HCT116 (cell line): Measurements from ENCODE around the gene GABBR2.

Experiments used
- CEBPB ChIP-seq: IDR thresholded peaks from 2 replicates; pipeline ENCODE4 v1.6.1; 2012; ENCODE audit warnings: low read depth
- CTCF ChIP-seq, 3 experiments: fragments of 200-600 bp in 1 of 3; sonication (generic) in 1 of 3; IDR thresholded peaks in 2 of 3; conservative IDR thresholded peaks in 1 of 3; 2 replicates each; pipeline ENCODE4 v1.5.1; 2012 to 2017; ENCODE audit warnings: low read depth in 2 of 3, low read length in 2 of 3, antibody characterized with exemption in 1 of 3, borderline replicate concordance in 1 of 3, control low read depth in 1 of 3, mild to moderate bottlenecking in 1 of 3, mixed read lengths in 1 of 3, mixed run types in 1 of 3, moderate library complexity in 1 of 3; ENCODE audit not compliant: insufficient read depth in 1 of 3
- EZH2 ChIP-seq: fragments of 200-600 bp; sonication (generic); IDR thresholded peaks from 2 replicates; pipeline ENCODE4 v1.6.1; 2017; ENCODE audit warnings: antibody characterized with exemption, mixed run types
- EZH2phosphoT487 ChIP-seq: fragments of 200-600 bp; IDR thresholded peaks from 2 replicates; pipeline ENCODE4 v1.6.1; 2018; ENCODE audit warnings: antibody characterized with exemption, borderline replicate concordance
- JUND ChIP-seq: IDR thresholded peaks from 2 replicates; pipeline ENCODE4 v1.6.1; 2012
- POLR2A ChIP-seq: IDR thresholded peaks from 2 replicates; pipeline ENCODE4 v1.7.0; 2011; ENCODE audit warnings: borderline replicate concordance; ENCODE audit not compliant: insufficient read depth, insufficient read length; ENCODE audit errors: extremely low read depth
- POLR2AphosphoS5 ChIP-seq: IDR thresholded peaks from 2 replicates; pipeline ENCODE4 v1.6.1; 2011; ENCODE audit warnings: mild to moderate bottlenecking, low read depth, low read length, moderate library complexity
- REST ChIP-seq: IDR thresholded peaks from 2 replicates; pipeline ENCODE4 v1.6.1; 2012; ENCODE audit warnings: low read depth
- SIN3A ChIP-seq: IDR thresholded peaks from 2 replicates; pipeline ENCODE4 v1.6.1; 2012; ENCODE audit warnings: low read depth
- SP1 ChIP-seq: IDR thresholded peaks from 2 replicates; pipeline ENCODE4 v1.6.1; 2012; ENCODE audit warnings: low read depth
- SRF ChIP-seq: IDR thresholded peaks from 2 replicates; pipeline ENCODE4 v1.6.1; 2012; ENCODE audit warnings: low read depth
- ZFX ChIP-seq: fragments of 450-650 bp; IDR thresholded peaks from 2 replicates; pipeline ENCODE4 v1.6.1; 2017

- TF ChIP-seq CTCF (IDR thresholded peaks at IDR 0.05 in 2 of 3, conservative IDR thresholded peaks at IDR 0.05 in 1 of 3; ENCODE audit: borderline replicate concordance in 1 of 3, insufficient read depth in 1 of 3, low read depth in 2 of 3, low read length in 2 of 3): peak; percentile 18 to 62 (median 60); a peak in 4 of 6 replicates
- no peak for TF ChIP-seq JUND
- no peak for TF ChIP-seq ZFX
- TF ChIP-seq EZH2: no peak
- no peak for TF ChIP-seq EZH2phosphoT487
- TF ChIP-seq REST: no peak
- TF ChIP-seq POLR2AphosphoS5: no peak
- TF ChIP-seq SP1: no peak
- TF ChIP-seq SIN3A: no peak
- TF ChIP-seq CEBPB: no peak
- no peak for TF ChIP-seq SRF
- TF ChIP-seq POLR2A: no peak
These were observed 172.1 kb downstream of the GABBR2 start for GRCh38 chr9:98536542-98537173.
